Measurements from ENCODE around the gene IQCN.

IQCN gene

GRCh38 chr19:18233224-18233825 is 40.9 kb downstream of the IQCN start:
- DNase-seq (ENCODE audit: low spot score): peak; percentile 21

GRCh38 chr19:18232540-18233223 is 41.6 kb downstream of the IQCN start:
- no peak for DNase-seq (ENCODE audit: low spot score)

GRCh38 chr19:18231775-18232174 is 42.5 kb downstream of the IQCN start:
- DNase-seq (ENCODE audit: low spot score): no peak

- no peak for DNase-seq (ENCODE audit: low spot score)
Observed at GRCh38 chr19:18230941-18231734, 43.1 kb downstream of the IQCN start.

- DNase-seq (ENCODE audit: low spot score): no peak
Observed at GRCh38 chr19:18229915-18230314, 44.3 kb downstream of the IQCN start.

- no peak for DNase-seq (ENCODE audit: low spot score)
Observed at GRCh38 chr19:18229474-18229873, 44.8 kb downstream of the IQCN start.

- DNase-seq (ENCODE audit: low spot score): no peak
Observed at GRCh38 chr19:18227781-18228271, 46.4 kb downstream of the IQCN start.

GRCh38 chr19:18226956-18227780 is 47.1 kb downstream of the IQCN start:
- DNase-seq (ENCODE audit: low spot score): no peak

- DNase-seq (ENCODE audit: low spot score): no peak
Observed at GRCh38 chr19:18225702-18226468, 48.4 kb downstream of the IQCN start, which contains the start of gene PDE4C. TSS of gene PDE4C (minus strand) at chr19:18226438. CDS start at chr19:18226415, 23 bp downstream.

- DNase-seq (ENCODE audit: low spot score): no peak
Observed at GRCh38 chr19:18225355-18225701, 48.9 kb downstream of the IQCN start.

- peak; percentile 91 for DNase-seq (ENCODE audit: low spot score)
Observed at GRCh38 chr19:18224525-18225354, 49.5 kb downstream of the IQCN start.

- peak; percentile 19 for DNase-seq (ENCODE audit: low spot score)
Observed at GRCh38 chr19:18223860-18224524, 50.3 kb downstream of the IQCN start.

GRCh38 chr19:18221815-18222725 is 52.2 kb downstream of the IQCN start:
- no peak for DNase-seq (ENCODE audit: low spot score)

GRCh38 chr19:18220632-18221275 is 53.5 kb downstream of the IQCN start:
- DNase-seq (ENCODE audit: low spot score): no peak

GRCh38 chr19:18219911-18220631 is 54.2 kb downstream of the IQCN start:
- no peak for DNase-seq (ENCODE audit: low spot score)

- no peak for DNase-seq (ENCODE audit: low spot score)
Observed at GRCh38 chr19:18218600-18218999, 55.7 kb downstream of the IQCN start.

- no peak for DNase-seq (ENCODE audit: low spot score)
Observed at GRCh38 chr19:18218159-18218558, 56.1 kb downstream of the IQCN start.

Measured in Ammon's horn (tissue), 1 donor.